ENCODE data around the gene LRRC27.

The LRRC27 gene

GRCh38 chr10:132397671-132398565 is 65.9 kb downstream of the LRRC27 start:
- TF ChIP-seq CTCF (IDR thresholded peaks at IDR 0.05): no peak
- no peak for DNase-seq (ENCODE audit: low spot score)
- Histone ChIP-seq H3K27ac (peak overlapping the region; percentile 56 to 98), H3K4me3 (peak overlapping the region; percentile 99)

- Histone ChIP-seq H3K27ac (no peak overlapping the region), H3K4me3 (peak overlapping the region; percentile 99)
- DNase-seq (ENCODE audit: low spot score): no peak
- TF ChIP-seq CTCF (IDR thresholded peaks at IDR 0.05): no peak
Measured at GRCh38 chr10:132398566-132398991, 66.6 kb downstream of the LRRC27 start.

- no peak for DNase-seq (ENCODE audit: low spot score)
- H3K27ac ChIP-seq: no peak overlapping the region
- H3K4me3 ChIP-seq: no peak overlapping the region
Measured at GRCh38 chr10:132399117-132400035, 67.4 kb downstream of the LRRC27 start.

GRCh38 chr10:132400041-132400546 is 68.1 kb downstream of the LRRC27 start:
- Histone ChIP-seq H3K27ac (no peak overlapping the region), H3K4me3 (no peak overlapping the region)
- no peak for DNase-seq (ENCODE audit: low spot score)
- no peak for TF ChIP-seq CTCF (IDR thresholded peaks at IDR 0.05)

More at GRCh38 chr10:132399117-132400035, 67.4 kb downstream of the LRRC27 start:
- TF ChIP-seq CTCF (IDR thresholded peaks at IDR 0.05): no peak

- DNase-seq (ENCODE audit: low spot score): no peak
- Histone ChIP-seq H3K27ac (peak overlapping the region in 1 of 2 donors; percentile 37), H3K4me3 (no peak overlapping the region)
- no peak for TF ChIP-seq CTCF (IDR thresholded peaks at IDR 0.05)
Measured at GRCh38 chr10:132400547-132401151, 68.7 kb downstream of the LRRC27 start.

GRCh38 chr10:132401401-132402118 is 69.6 kb downstream of the LRRC27 start:
- no peak for TF ChIP-seq CTCF (IDR thresholded peaks at IDR 0.05)
- DNase-seq (ENCODE audit: low spot score): no peak
- H3K4me3 ChIP-seq: no peak overlapping the region
- H3K27ac ChIP-seq: peak overlapping the region in 1 of 2 donors; percentile 37

Measured in coronary artery (tissue), 2 donors.